ENCODE measurements around the gene MAJIN.

- TF ChIP-seq REST (IDR thresholded peaks at IDR 0.05; ENCODE audit: low read depth), result no peak
- no peak for TF ChIP-seq TEAD4 (IDR thresholded peaks at IDR 0.05)
- TF ChIP-seq RAD21 (IDR thresholded peaks at IDR 0.05; ENCODE audit: low read depth), result no peak
- TF ChIP-seq FOXM1 (IDR thresholded peaks at IDR 0.05; ENCODE audit: borderline replicate concordance, low read depth), result no peak
- TF ChIP-seq EP300 (IDR thresholded peaks at IDR 0.05; ENCODE audit: borderline replicate concordance), result no peak
- TF ChIP-seq TCF12 (IDR thresholded peaks at IDR 0.05; ENCODE audit: low read depth), result no peak
- TF ChIP-seq EGR1 (IDR thresholded peaks at IDR 0.05), result no peak
- TF ChIP-seq CREB1 (IDR thresholded peaks at IDR 0.05; ENCODE audit: low read depth), result no peak
- no peak for TF ChIP-seq MAX (IDR thresholded peaks at IDR 0.05)
- no peak for TF ChIP-seq TAF1 (IDR thresholded peaks at IDR 0.05; ENCODE audit: low read depth)
- no peak for TF ChIP-seq ZBTB7A (IDR thresholded peaks at IDR 0.05; ENCODE audit: low read depth)
- TF ChIP-seq CEBPB (IDR thresholded peaks at IDR 0.05), result no peak
- TF ChIP-seq YY1 (IDR thresholded peaks at IDR 0.05; ENCODE audit: low read depth), result no peak
These were observed 73.4 kb downstream of the MAJIN start for GRCh38 chr11:64898541-64898940.

Data from Ishikawa (cell line).